H1 (cell line): ENCODE measurements around the gene TRIOBP. TPM values are rescaled to one million over a fixed set of nuclear protein-coding genes. Genes with fewer than 3 reads are reported as not detected.

Experiments used
- CTCF ChIA-PET: fragments of 300-600 bp; sonication (Branson Sonifier 250); formaldehyde crosslinking; loops from one replicate; lab custom pipeline; 2021; ENCODE audit not compliant: partially characterized antibody; lab: Charles Lee
- POLR2A ChIA-PET: fragments of 300-600 bp; sonication (Branson Sonifier 250); formaldehyde crosslinking; loops from one replicate; lab custom pipeline; 2021; ENCODE audit warnings: inconsistent platforms; ENCODE audit not compliant: partially characterized antibody; lab: Charles Lee
- DNase-seq, 2 experiments: peaks; one replicate each; pipeline versions ENCODE4 v3.0.0 to v3.0.0-alpha.2; 2010 to 2022; ENCODE audit warnings: low spot score in 2 of 2, low read depth in 1 of 2, mixed read lengths in 1 of 2
- FAIRE-seq: peaks from 2 replicates; lab custom pipeline; 2011; peaks lifted over from hg19 to GRCh38; lab: Jason Lieb, UNC
- H2AFZ ChIP-seq: 2 replicates; pipeline ENCODE4 v1.8.1; 2012; ENCODE audit warnings: low read length, inconsistent platforms
- H2AK5ac ChIP-seq: 2 replicates; pipeline ENCODE4 v1.6.1; 2013; ENCODE audit warnings: low read depth, low read length
- H2BK120ac ChIP-seq: replicated peaks from 2 replicates; pipeline ENCODE3; 2013; ENCODE audit warnings: low read depth, low read length, inconsistent platforms
- H2BK12ac ChIP-seq: 2 replicates; pipeline ENCODE4 v1.6.1; 2013; ENCODE audit warnings: low read depth, low read length
- H2BK15ac ChIP-seq: 2 replicates; pipeline ENCODE4 v1.6.1; 2013; ENCODE audit warnings: low read length
- H2BK20ac ChIP-seq: 2 replicates; pipeline ENCODE4 v1.6.1; 2013; ENCODE audit warnings: low read length
- H2BK5ac ChIP-seq: 2 replicates; pipeline ENCODE4 v1.6.1; 2013; ENCODE audit warnings: low read depth, low read length
- H3K14ac ChIP-seq: 2 replicates; pipeline ENCODE4 v1.6.1; 2013; ENCODE audit warnings: inconsistent platforms; ENCODE audit not compliant: insufficient read length
- H3K18ac ChIP-seq: 2 replicates; pipeline ENCODE4 v1.6.1; 2013; ENCODE audit warnings: low read length; ENCODE audit errors: extremely low read depth
- H3K23ac ChIP-seq: 2 replicates; pipeline ENCODE4 v1.6.1; 2013; ENCODE audit warnings: inconsistent platforms; ENCODE audit not compliant: insufficient read length
- H3K23me2 ChIP-seq: 2 replicates; pipeline ENCODE4 v1.6.1; 2013; ENCODE audit warnings: low read depth, low read length
- H3K27ac ChIP-seq: 2 replicates; pipeline ENCODE4 v1.6.1; 2011; ENCODE audit warnings: low read depth, low read length, inconsistent platforms
- H3K27me3 ChIP-seq, 4 experiments: replicated peaks in 1 of 4; 1 replicate in 1 of 4; 2 replicates in 3 of 4; pipeline versions ENCODE4 v1.6.1 to v1.8.1; 2011 to 2013; ENCODE audit warnings: low read length in 3 of 4, mild to moderate bottlenecking in 3 of 4, inconsistent platforms in 2 of 4, mixed read lengths in 2 of 4, moderate library complexity in 1 of 4; ENCODE audit not compliant: control insufficient read depth in 3 of 4, insufficient read depth in 3 of 4; ENCODE audit errors: extremely low read depth in 1 of 4
- H3K36me3 ChIP-seq, 4 experiments: 2 replicates each; pipeline versions ENCODE4 v1.6.1 to v1.8.1; 2011 to 2013; ENCODE audit warnings: mild to moderate bottlenecking in 4 of 4, low read length in 3 of 4, moderate library complexity in 2 of 4, control low read depth in 1 of 4, inconsistent platforms in 1 of 4; ENCODE audit not compliant: insufficient read depth in 4 of 4, control insufficient read depth in 2 of 4
- H3K4ac ChIP-seq: replicated peaks from 2 replicates; pipeline ENCODE3; 2013; ENCODE audit warnings: low read length, low read depth, mixed read lengths, inconsistent platforms; ENCODE audit not compliant: insufficient read length
- H3K4me1 ChIP-seq, 4 experiments: replicated peaks in 1 of 4; 1 replicate in 1 of 4; 2 replicates in 3 of 4; pipeline versions ENCODE4 v1.6.1 to v1.8.1; 2011 to 2013; ENCODE audit warnings: low read length in 3 of 4, inconsistent platforms in 2 of 4, mixed read lengths in 1 of 4; ENCODE audit not compliant: insufficient read depth in 4 of 4, control insufficient read depth in 3 of 4
- H3K4me2 ChIP-seq, 2 experiments: 2 replicates each; pipeline versions ENCODE4 v1.6.1 to v1.8.1; 2011 to 2013; ENCODE audit warnings: low read depth in 2 of 2, low read length in 2 of 2, control low read depth in 1 of 2, inconsistent platforms in 1 of 2, mild to moderate bottlenecking in 1 of 2; ENCODE audit not compliant: insufficient read depth in 1 of 2
- H3K4me3 ChIP-seq, 4 experiments: fragments of 200-600, 300-600 bp in 1 of 4; sonication (generic), shearing (Covaris generic), sonication (Bioruptor Twin) in 1 of 4; 2 replicates each; pipeline versions ENCODE4 v1.5.1 to v1.8.1; 2011 to 2016; ENCODE audit warnings: low read length in 4 of 4, low read depth in 3 of 4, control low read depth in 2 of 4, inconsistent platforms in 2 of 4, mild to moderate bottlenecking in 2 of 4, mixed read lengths in 1 of 4, moderate library complexity in 1 of 4; ENCODE audit not compliant: insufficient read depth in 2 of 4; ENCODE audit errors: extremely low read depth in 1 of 4
- H3K56ac ChIP-seq: replicated peaks from 2 replicates; pipeline ENCODE3; 2013; ENCODE audit warnings: low read depth, mild to moderate bottlenecking, mixed read lengths, low read length, inconsistent platforms; ENCODE audit not compliant: insufficient read length
- H3K79me1 ChIP-seq: 2 replicates; pipeline ENCODE4 v1.6.1; 2013; ENCODE audit warnings: low read depth, low read length, control low read depth
- H3K79me2 ChIP-seq, 2 experiments: 2 replicates each; pipeline versions ENCODE4 v1.6.1 to v1.8.1; 2012 to 2013; ENCODE audit warnings: low read length in 2 of 2, mild to moderate bottlenecking in 2 of 2, inconsistent platforms in 1 of 2; ENCODE audit not compliant: insufficient read depth in 2 of 2, control insufficient read depth in 1 of 2
- H3K9ac ChIP-seq, 4 experiments: replicated peaks in 1 of 4; 1 replicate in 1 of 4; 2 replicates in 3 of 4; pipeline versions ENCODE4 v1.6.1 to v1.8.1; 2011 to 2013; ENCODE audit warnings: low read depth in 3 of 4, low read length in 3 of 4, control low read depth in 2 of 4, mild to moderate bottlenecking in 2 of 4, moderate library complexity in 2 of 4, inconsistent platforms in 1 of 4; ENCODE audit errors: extremely low read depth in 1 of 4
- H3K9me3 ChIP-seq, 2 experiments: 2 replicates each; pipeline versions ENCODE4 v1.6.1 to v1.8.1; 2012 to 2013; ENCODE audit warnings: mild to moderate bottlenecking in 2 of 2, moderate library complexity in 2 of 2, control low read depth in 1 of 2, inconsistent platforms in 1 of 2, low read depth in 1 of 2, low read length in 1 of 2, mixed read lengths in 1 of 2; ENCODE audit not compliant: insufficient read depth in 2 of 2
- H4K20me1 ChIP-seq, 2 experiments: replicated peaks in 1 of 2; 2 replicates each; pipeline versions ENCODE3 to v1.8.1; 2011 to 2013; ENCODE audit warnings: inconsistent platforms in 2 of 2, low read length in 2 of 2, mild to moderate bottlenecking in 1 of 2; ENCODE audit not compliant: insufficient read depth in 2 of 2, control insufficient read depth in 1 of 2
- H4K5ac ChIP-seq: 2 replicates; pipeline ENCODE4 v1.6.1; 2013; ENCODE audit warnings: low read length, low read depth, mixed read lengths, inconsistent platforms; ENCODE audit not compliant: insufficient read length
- H4K8ac ChIP-seq: 2 replicates; pipeline ENCODE4 v1.8.0; 2013; ENCODE audit warnings: mild to moderate bottlenecking, moderate library complexity, low read length, inconsistent platforms; ENCODE audit not compliant: insufficient read depth; ENCODE audit errors: extremely low read depth
- H4K91ac ChIP-seq: replicated peaks from 2 replicates; pipeline ENCODE3; 2013; ENCODE audit warnings: low read length, mixed read lengths, inconsistent platforms; ENCODE audit not compliant: insufficient read length
- CBX5 ChIP-seq: fragments of 300-800, 300-1000 bp; sonication (generic); IDR thresholded peaks from 2 replicates; pipeline ENCODE4 v1.7.1; 2016; ENCODE audit warnings: antibody characterized with exemption, low read length, low read depth
- CREB1 ChIP-seq: IDR thresholded peaks from 2 replicates; pipeline ENCODE4 v1.6.1; 2012; ENCODE audit warnings: inconsistent platforms
- EZH2 ChIP-seq: fragments of 200-600 bp; sonication (generic); IDR thresholded peaks from 2 replicates; pipeline ENCODE4 v1.7.1; 2012; ENCODE audit warnings: low read depth, mild to moderate bottlenecking, moderate library complexity, low read length, inconsistent platforms; ENCODE audit not compliant: severe bottlenecking
- USF2 ChIP-seq: IDR thresholded peaks from 2 replicates; pipeline ENCODE4 v1.6.1; 2011; ENCODE audit warnings: low read length, improper control_type of control experiment
- WGBS, 2 experiments: shearing (Covaris generic) in 1 of 2; methylation state at CpG; one replicate each; pipeline versions ENCODE4 v1.1.6 to v1.1.7; 2013 to 2015; ENCODE audit warnings: low lambda C conversion rate in 2 of 2, mixed read lengths in 2 of 2, inconsistent platforms in 1 of 2, low coverage in 1 of 2, missing lambda C conversion rate in 1 of 2; ENCODE audit not compliant: insufficient replicate concordance in 2 of 2, insufficient coverage in 1 of 2, insufficient read length in 1 of 2; ENCODE audit errors: extremely low coverage in 1 of 2, missing lambda C conversion rate in 1 of 2; 5-methylcytosine and 5-hydroxymethylcytosine counted together
- polyA plus RNA-seq, 7 experiments: library from polyadenylated mRNA; depleted of rRNA in 3 of 7; stranded (reverse) in 5 of 7; unstranded in 2 of 7; fragments of >200 nt in 5 of 7; fragments of 200-250 nt in 2 of 7; gene quantifications; 1 replicate in 5 of 7; 2 replicates in 1 of 7; 4 replicates in 1 of 7; pipeline versions ENCODE4 v1.2.1 to v1.2.3, GENCODE V29; 2011 to 2013; ENCODE audit warnings: missing spikeins in 2 of 7, mixed read lengths in 2 of 7
- total RNA-seq: library from RNA; stranded (reverse); fragmentation: NEBNext Ultra II Directional; extraction: Animal tissue kit (Norgen Biotek cat#: 25700); gene quantifications from 2 replicates; pipeline ENCODE4 v1.2.1, GENCODE V29; 2021

TRIOBP gene
- total and polyA plus RNA-seq, 2 of the 8 experiments (the other 6 are each of a cell fraction or from before 2014, with no cell fraction given) = 18.2 to 27.3 TPM

- Histone ChIP-seq H3K23me2 (no peaks in the 10 kb centered on the region), H2BK5ac (no peak overlapping the region), H3K4me3 (no peak overlapping the region), H3K18ac (no peak overlapping the region), H2AFZ (no peak overlapping the region), H2AK5ac (no peak overlapping the region), H3K9me3 (no peaks in the 10 kb centered on the region), H3K56ac (no peak overlapping the region), H2BK20ac (no peak overlapping the region), H2BK15ac (no peak overlapping the region), H2BK12ac (no peak overlapping the region), H3K23ac (no peak overlapping the region), H3K27me3 (no peaks in the 10 kb centered on the region; a peak in 1 of 7 replicates), H3K36me3 (peaks cover 0 to 16% (median 10%) of the 10 kb centered on the region in 4 experiments; a peak in 5 of 8 replicates), H3K9ac (no peak overlapping the region), H3K14ac (no peak overlapping the region), H4K91ac (no peak overlapping the region), H3K79me1 (no peaks in the 10 kb centered on the region), H4K20me1 (peaks cover 0 to 6% of the 10 kb centered on the region in 2 experiments), H3K79me2 (no peaks in the 10 kb centered on the region), H3K4me1 (no peaks in the 10 kb centered on the region), H4K5ac (no peak overlapping the region), H3K27ac (no peak overlapping the region), H3K4ac (no peak overlapping the region), H4K8ac (no peak overlapping the region), H2BK120ac (no peak overlapping the region), H3K4me2 (no peak overlapping the region)
- ChIA-PET CTCF (interaction anchor here (1.5 to 6.3 kb wide), 3 partner anchors 17 to 90 kb away, joined by 4 to 75 read pairs (median 5); no protein-coding TSS in a partner anchor), POLR2A (interaction anchor here (2.3 kb wide), 1 partner anchor 9 kb away, joined by 5 read pairs; no protein-coding TSS in a partner anchor)
- DNase-seq (no peak), FAIRE-seq (no peak)
- 90% methylated on average over 17 of the region's 17 CpGs; no CpG with 5 or more reads in 1 of the 2 experiments for whole genome bisulfite sequencing, 2 experiments
- TF ChIP-seq CBX5 = no peak
- TF ChIP-seq EZH2 = no peak
- TF ChIP-seq CREB1 = no peak
- no peak for TF ChIP-seq USF2
These were observed 75.0 kb downstream of the TRIOBP start for GRCh38 chr22:37771702-37772427.
